Epithelial cell of umbilical artery (primary cell): ENCODE measurements around the gene DOK1. TPM values are rescaled to one million over a fixed set of nuclear protein-coding genes. Genes with fewer than 3 reads are reported as not detected.

Source experiments
- total RNA-seq: library from RNA; depleted of rRNA; stranded (reverse); fragments of >200 nt; gene quantifications from 2 replicates; pipeline ENCODE4 v1.2.3, GENCODE V29; 2014

DOK1 gene
- total RNA-seq = 15.9 and 21.6 TPM in 2 replicates

DNA sequence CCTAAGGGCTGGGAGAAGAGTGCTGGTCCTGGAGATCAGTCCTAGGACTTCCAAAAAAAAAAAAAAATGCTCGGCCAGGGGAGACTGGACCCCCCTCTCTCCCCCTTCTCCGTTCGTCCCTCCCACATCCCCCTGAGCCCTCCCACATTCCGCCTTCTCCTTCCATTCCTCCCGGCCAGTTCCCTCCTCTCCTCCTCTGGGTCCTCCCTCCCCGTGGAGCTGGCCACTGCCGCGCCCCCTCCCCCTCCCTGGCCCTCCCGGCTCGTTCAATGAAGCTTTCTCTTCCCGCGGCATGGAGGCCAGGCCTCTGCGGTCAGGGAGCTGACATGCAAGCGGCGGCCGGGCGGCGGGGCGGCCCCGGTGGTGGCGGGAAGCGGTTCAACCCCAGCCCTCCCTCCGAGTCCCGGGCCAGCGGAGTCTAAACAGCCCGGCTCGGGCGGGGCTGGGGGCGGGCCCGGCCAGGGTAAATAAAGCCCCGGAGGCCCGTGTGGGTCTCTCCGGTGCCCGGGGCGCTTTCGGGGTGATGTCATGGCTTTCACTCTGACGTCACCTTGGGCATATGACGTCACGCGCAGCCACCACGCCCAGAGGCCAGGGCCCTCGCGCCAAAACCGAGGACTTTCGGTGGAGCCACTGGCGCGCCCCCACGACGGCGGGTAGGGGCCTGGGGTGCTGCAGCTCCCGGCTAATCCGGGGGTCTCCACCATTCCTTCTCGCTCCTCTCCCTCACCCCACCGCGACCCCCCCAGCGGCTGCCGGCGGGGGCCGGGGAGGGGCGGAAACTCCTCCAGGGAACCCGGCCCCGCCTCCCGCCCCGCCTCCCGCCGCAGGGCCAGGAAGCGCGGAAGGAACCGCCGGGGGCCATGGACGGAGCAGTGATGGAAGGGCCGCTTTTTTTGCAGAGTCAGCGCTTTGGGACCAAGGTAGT, at the start of gene DOK1, which contains the start of gene LOXL3:
TSS of gene DOK1 (plus strand) at position 829 of the 928 bp plus-strand sequence. CDS start at position 864, 35 bp downstream.
TSS of gene LOXL3 (minus strand) at position 51 of the 928 bp plus-strand sequence. CDS start 1,308 bp downstream, outside the sequence.

DNA sequence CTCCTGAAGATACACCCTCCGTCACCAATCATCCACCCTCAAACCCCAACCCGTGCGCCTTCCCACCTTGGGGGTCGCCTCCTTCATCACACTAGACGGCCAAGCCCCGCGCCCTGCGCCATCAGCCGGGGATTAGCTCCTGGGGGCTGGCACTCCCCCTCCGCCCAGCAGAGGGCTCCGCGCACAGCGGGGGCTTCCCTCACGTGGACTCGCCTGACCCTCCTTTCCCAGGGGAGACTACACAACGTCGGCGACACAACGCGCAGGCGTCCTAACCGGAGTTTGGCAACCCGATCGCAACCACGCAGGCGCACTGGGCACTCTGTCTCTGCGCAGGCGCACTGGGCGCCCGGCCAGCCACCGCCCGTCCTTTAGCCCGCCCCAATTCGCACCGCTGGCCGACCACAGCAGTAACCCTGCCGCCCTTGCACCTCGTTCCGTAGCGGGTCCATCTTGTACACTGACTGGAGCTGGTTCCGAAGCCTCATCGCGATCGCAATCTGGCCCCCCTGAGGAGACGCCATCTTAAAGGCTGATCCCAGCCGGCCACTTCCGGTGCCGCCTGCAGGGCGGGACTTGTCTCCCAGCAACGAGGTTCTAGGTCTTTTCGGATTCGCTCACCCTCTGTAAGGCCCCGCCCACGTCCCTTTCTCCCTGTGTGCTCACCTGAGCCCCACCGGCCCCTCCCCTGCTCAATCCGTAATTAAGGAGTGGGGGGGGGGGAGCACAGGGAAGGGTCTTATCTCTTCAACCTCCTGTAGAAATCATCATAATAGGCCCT, 47.2 kb upstream of the DOK1 start, which contains the start of gene PCGF1:
TSS of gene PCGF1 (minus strand) at position 551 of the 781 bp plus-strand sequence. CDS start at position 524, 27 bp downstream.

DNA sequence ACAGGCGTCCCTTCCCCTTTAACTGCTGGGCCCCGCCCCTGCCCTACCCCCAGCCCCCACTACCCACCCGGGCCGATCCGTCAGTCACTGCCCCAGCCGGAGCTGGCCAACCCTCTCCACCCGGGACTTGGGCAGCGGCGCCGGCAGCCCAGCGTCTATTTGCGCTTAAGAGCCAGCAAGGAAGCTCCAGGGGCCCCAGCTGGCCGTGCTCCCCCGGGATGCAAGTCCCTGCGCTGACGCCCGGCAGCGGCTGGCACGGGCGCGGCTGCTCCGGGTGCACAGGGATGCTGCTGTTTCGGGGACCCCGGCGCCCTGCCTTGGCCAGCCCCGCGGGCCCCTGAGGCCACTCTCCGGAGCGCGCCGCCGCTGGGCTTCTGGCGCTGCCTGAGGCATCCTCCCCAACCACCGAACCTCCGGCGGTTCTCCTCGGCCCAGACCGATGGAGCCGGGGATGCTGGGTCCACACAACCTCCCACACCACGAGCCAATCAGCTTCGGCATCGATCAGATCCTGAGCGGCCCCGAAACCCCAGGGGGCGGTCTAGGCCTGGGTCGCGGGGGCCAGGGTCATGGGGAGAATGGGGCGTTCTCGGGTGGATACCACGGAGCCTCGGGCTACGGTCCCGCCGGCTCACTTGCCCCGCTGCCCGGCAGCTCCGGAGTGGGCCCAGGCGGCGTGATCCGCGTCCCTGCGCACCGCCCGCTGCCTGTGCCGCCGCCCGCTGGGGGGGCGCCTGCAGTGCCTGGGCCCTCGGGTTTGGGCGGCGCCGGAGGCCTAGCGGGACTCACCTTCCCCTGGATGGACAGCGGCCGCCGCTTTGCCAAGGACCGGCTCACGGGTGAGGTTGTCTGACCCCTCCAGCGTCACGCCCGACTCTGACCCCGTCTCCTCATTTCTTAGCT, 39.9 kb upstream of the DOK1 start, which contains the start of gene TLX2:
TSS of gene TLX2 (plus strand) at position 83 of the 903 bp plus-strand sequence. CDS start at position 440, 357 bp downstream.

GRCh38 chr2:74525717-74526648, 28.5 kb upstream of the DOK1 start, which contains the start of gene DQX1:
Gene DQX1 (minus strand): TSS chr2:74526231. CDS start chr2:74525729, 502 bp downstream.

DNA sequence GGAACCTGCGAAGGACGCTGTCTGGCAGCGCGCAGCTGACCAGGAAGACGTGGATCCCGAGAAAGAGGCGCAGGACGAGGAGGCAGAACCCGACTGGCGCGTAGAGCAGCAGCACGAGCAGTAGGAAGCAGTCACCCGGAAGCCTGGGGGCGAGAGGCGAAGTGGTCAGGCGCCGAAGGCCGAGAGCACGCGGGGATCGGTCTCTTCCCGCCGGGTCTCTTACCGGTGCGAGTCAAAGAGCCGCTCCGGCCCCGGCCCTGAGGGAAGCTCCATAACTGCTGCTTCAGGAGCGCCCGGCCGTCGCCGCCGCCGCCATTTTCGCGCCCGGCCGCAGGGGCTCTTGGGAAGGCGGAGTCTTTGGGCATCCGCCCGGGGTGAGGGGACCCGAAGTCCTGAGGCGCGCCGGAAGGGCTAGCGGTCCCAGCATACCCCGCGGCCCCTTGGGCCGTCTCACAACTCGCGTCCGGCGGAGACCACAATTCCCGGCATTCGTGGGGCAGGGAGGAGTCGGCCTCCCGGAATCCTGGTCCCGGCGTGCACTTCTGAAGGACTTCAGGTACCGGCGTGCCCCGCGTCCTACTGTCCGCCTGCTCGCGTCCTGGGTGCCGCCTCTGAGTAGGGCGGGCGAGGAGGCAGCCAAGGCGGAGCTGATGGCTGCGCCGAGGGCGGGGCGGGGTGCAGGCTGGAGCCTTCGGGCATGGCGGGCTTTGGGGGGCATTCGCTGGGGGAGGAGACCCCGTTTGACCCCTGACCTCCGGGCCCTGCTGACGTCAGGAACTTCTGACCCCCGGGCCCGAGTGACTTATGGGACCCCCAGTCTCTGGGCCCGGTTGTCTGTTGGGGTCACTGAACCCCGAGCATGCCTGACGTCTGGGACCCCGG, 24.9 kb upstream of the DOK1 start, which contains the start of the genes AUP1 and HTRA2:
TSS of gene AUP1 (minus strand) at position 350 of the 882 bp plus-strand sequence. CDS start at position 273, 77 bp downstream.
TSS of gene HTRA2 (plus strand) at position 577 of the 882 bp plus-strand sequence. CDS start at position 651, 74 bp downstream.

Other genes with a start within 250 kb of the DOK1 start
- 0.30 and 0.32 TPM in 2 replicates for gene SLC4A5, start 211.3 kb upstream of the DOK1 start, total RNA-seq
- gene DCTN1, start 174.4 kb upstream of the DOK1 start, total RNA-seq = 113 and 127 TPM in 2 replicates
- 0.46 and 0.65 TPM in 2 replicates for gene C2orf81, start 133.1 kb upstream of the DOK1 start, total RNA-seq
- gene WDR54, start 133.0 kb upstream of the DOK1 start, total RNA-seq = 47.9 and 65.3 TPM in 2 replicates
- 7.1 and 10.3 TPM in 2 replicates for gene RTKN, start 112.8 kb upstream of the DOK1 start, total RNA-seq
- gene INO80B, start 99.6 kb upstream of the DOK1 start, total RNA-seq = 11.7 and 23.1 TPM in 2 replicates
- 30.4 and 30.5 TPM in 2 replicates for gene WBP1, start 96.3 kb upstream of the DOK1 start, total RNA-seq
- 72.8 and 91.3 TPM in 2 replicates for gene MOGS, start 89.3 kb upstream of the DOK1 start, total RNA-seq
- gene MRPL53, start 82.0 kb upstream of the DOK1 start, total RNA-seq = 47.7 and 52.4 TPM in 2 replicates
- 13.6 and 22.9 TPM in 2 replicates for gene CCDC142, start 71.7 kb upstream of the DOK1 start, total RNA-seq
- 7.1 and 16.3 TPM in 2 replicates for gene TTC31, start 71.6 kb upstream of the DOK1 start, total RNA-seq
- gene LBX2, start 55.1 kb upstream of the DOK1 start, total RNA-seq = 1.6 and 1.7 TPM in 2 replicates
- 14.3 and 17.2 TPM in 2 replicates for gene PCGF1, start 47.0 kb upstream of the DOK1 start, total RNA-seq
- gene TLX2, start 40.3 kb upstream of the DOK1 start, total RNA-seq = not detected in 2 replicates
- not detected in 2 replicates for gene DQX1, start 28.5 kb upstream of the DOK1 start, total RNA-seq
- gene AUP1, start 25.0 kb upstream of the DOK1 start, total RNA-seq = 84.8 and 116 TPM in 2 replicates
- 40.7 and 63.3 TPM in 2 replicates for gene HTRA2, start 24.8 kb upstream of the DOK1 start, total RNA-seq
- gene LOXL3, start 778 bp upstream of the DOK1 start, total RNA-seq = 2.9 and 4.4 TPM in 2 replicates
- not detected in 2 replicates for gene M1AP, start 93.6 kb downstream of the DOK1 start, total RNA-seq
- gene SEMA4F, start 99.5 kb downstream of the DOK1 start, total RNA-seq = 4.2 and 4.7 TPM in 2 replicates